CD4-positive, alpha-beta memory T cell (primary cell): ENCODE results near the gene TCF4. TPM values are rescaled to one million over a fixed set of nuclear protein-coding genes. Genes with fewer than 3 reads are reported as not detected.

ENCODE experiments used
- CTCF ChIA-PET: fragments of 350-600 bp; sonication (Branson Sonifier 250); formaldehyde crosslinking; loops from one replicate; lab custom pipeline; 2021; ENCODE audit warnings: inconsistent platforms; ENCODE audit not compliant: partially characterized antibody; lab: Charles Lee
- POLR2A ChIA-PET: fragments of 350-600 bp; sonication (Branson Sonifier 250); formaldehyde crosslinking; loops from one replicate; lab custom pipeline; 2021; ENCODE audit not compliant: partially characterized antibody; lab: Charles Lee
- DNase-seq, 5 donors: peaks; one replicate each; pipeline versions ENCODE4 v3.0.0 to v3.0.0-alpha.2; 2020 to 2022; ENCODE audit warnings: mixed read lengths in 1 of 5
- H3K27ac ChIP-seq: one replicate; pipeline ENCODE4 v1.7.0; 2013; ENCODE audit warnings: low read depth, low read length
- H3K27me3 ChIP-seq: 2 replicates; pipeline ENCODE4 v1.7.0; 2013; ENCODE audit warnings: mild to moderate bottlenecking, low read length, moderate library complexity; ENCODE audit not compliant: insufficient read depth
- H3K36me3 ChIP-seq: 2 replicates; pipeline ENCODE4 v1.7.0; 2013; ENCODE audit warnings: mild to moderate bottlenecking, low read length, moderate library complexity; ENCODE audit not compliant: insufficient read depth
- H3K4me1 ChIP-seq: 2 replicates; pipeline ENCODE4 v1.7.0; 2013; ENCODE audit warnings: mild to moderate bottlenecking, low read length, moderate library complexity; ENCODE audit not compliant: insufficient read depth
- H3K4me3 ChIP-seq, 2 donors: one replicate each; pipeline ENCODE4 v1.7.0; 2013; ENCODE audit warnings: low read length in 2 of 2, mild to moderate bottlenecking in 1 of 2
- H3K9me3 ChIP-seq, 2 donors: one replicate each; pipeline ENCODE4 v1.7.0; 2013; ENCODE audit warnings: low read length in 2 of 2, control low read depth in 1 of 2; ENCODE audit not compliant: control insufficient read depth in 1 of 2
- H3K27ac Mint-ChIP-seq, 7 donors: one replicate each; pipeline ENCODE4 v1.8.0; 2020 to 2021; ENCODE audit warnings: mixed read lengths in 7 of 7, mild to moderate bottlenecking in 6 of 7, inconsistent platforms in 3 of 7, moderate library complexity in 3 of 7
- H3K27me3 Mint-ChIP-seq, 2 donors: one replicate each; pipeline ENCODE4 v1.8.0; 2020 to 2021; ENCODE audit warnings: mixed read lengths in 2 of 2
- H3K36me3 Mint-ChIP-seq, 2 donors: one replicate each; pipeline ENCODE4 v1.8.0; 2020 to 2021; ENCODE audit warnings: mixed read lengths in 2 of 2, inconsistent platforms in 1 of 2, mild to moderate bottlenecking in 1 of 2
- H3K4me1 Mint-ChIP-seq, 4 donors: one replicate each; pipeline ENCODE4 v1.8.0; 2020 to 2021; ENCODE audit warnings: mixed read lengths in 4 of 4, mild to moderate bottlenecking in 1 of 4
- H3K4me3 Mint-ChIP-seq, 8 donors: one replicate each; pipeline ENCODE4 v1.8.0; 2020 to 2021; ENCODE audit warnings: mixed read lengths in 8 of 8, mild to moderate bottlenecking in 7 of 8, moderate library complexity in 6 of 8, inconsistent platforms in 3 of 8
- H3K9me3 Mint-ChIP-seq, 8 donors: one replicate each; pipeline ENCODE4 v1.8.0; 2020 to 2021; ENCODE audit warnings: mixed read lengths in 8 of 8, mild to moderate bottlenecking in 5 of 8, inconsistent platforms in 3 of 8, moderate library complexity in 1 of 8
- intact Hi-C: fragments of 100-400 bp; cut with micrococcal nuclease; formaldehyde crosslinking; loops from one replicate; pipeline ENCODE4 v1.15.1; 2023
- polyA plus RNA-seq, 2 donors: library from polyadenylated mRNA; unstranded; fragments of 300-500 nt; fragmentation: Illumina TruSeq; gene quantifications; one replicate each; pipeline ENCODE4 v1.2.3, GENCODE V29; 2021
- total RNA-seq, 2 experiments: library from RNA; stranded (reverse); gene quantifications; one replicate each; pipeline ENCODE4 v1.2.3, GENCODE V29; 2021

TCF4 gene
- total and polyA plus RNA-seq, 4 experiments from 2014 or later: 0.11 to 2.2 (median 0.76) TPM

DNA sequence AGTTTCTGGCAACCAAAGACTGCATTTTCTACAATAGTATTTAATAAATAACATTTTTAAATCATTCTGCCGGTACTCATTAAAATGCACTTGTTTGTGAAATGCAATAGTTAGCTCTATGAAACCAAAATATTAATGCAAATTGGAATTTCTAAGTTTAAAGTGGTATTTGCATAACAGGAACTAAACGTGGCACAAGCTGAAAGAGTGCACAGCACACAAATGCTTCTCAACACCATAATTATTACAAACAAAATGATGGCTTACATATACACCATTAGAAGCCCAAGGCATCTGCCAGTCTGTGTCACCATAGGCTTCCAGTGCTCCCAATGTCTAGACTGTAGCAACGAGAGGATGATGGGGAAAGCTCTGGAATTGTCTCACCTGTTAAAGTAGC is 280.5 kb downstream of the TCF4 start:
- Mint-ChIP-seq H3K27ac (no peak overlapping the region), H3K9me3 (peaks cover 0 to 2% (median 0%) of the 10 kb centered on the region in 8 donors)
- intact Hi-C loops: no loop called here

DNA sequence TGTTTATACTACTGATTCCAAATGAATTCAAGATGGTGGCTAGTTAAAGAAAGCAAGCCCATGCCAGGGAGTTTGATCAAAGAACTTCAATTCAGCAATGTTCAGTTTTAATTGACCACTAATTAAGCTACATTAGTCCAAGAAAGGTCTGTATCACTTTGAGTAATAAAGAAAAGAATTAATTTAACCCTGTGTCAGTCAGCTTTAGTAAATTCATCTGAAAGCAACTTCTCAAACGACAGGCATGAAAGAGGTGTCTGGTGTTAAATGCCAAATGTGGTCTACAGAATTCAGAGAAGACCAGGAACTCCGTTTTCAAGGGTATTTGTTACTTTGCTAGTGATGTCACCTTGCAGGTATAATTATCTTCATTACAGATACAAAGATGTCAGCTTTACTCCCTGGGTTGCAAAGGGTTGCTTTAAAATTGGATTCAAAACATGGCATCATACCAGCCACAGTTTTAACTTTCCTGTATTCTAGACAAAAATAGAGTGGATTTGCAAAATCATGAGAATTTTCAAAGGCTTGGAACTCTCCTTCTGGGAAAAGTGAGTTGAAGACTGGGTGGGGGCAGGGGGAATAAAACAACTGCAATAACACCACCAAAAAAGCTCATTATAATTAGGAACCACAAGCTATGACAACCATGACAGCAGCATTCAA is 281.5 kb downstream of the TCF4 start:
- H3K9me3 ChIP-seq: no peaks in the 10 kb centered on the region
- CTCF ChIA-PET: no interaction called here
- H3K36me3 ChIP-seq: no peaks in the 10 kb centered on the region
- H3K36me3 Mint-ChIP-seq: no peaks in the 10 kb centered on the region
- POLR2A ChIA-PET: no interaction called here
- DNase-seq: no peak
- H3K4me1 Mint-ChIP-seq: no peaks in the 10 kb centered on the region
- peaks cover 0 to 2% of the 10 kb centered on the region in 2 donors for H3K27me3 Mint-ChIP-seq
- H3K9me3 Mint-ChIP-seq: peaks cover 0 to 5% (median under 1%) of the 10 kb centered on the region in 8 donors
- no peaks in the 10 kb centered on the region for H3K27me3 ChIP-seq
- H3K27ac Mint-ChIP-seq: no peak overlapping the region
- no peak overlapping the region for H3K27ac ChIP-seq
- no peak overlapping the region for H3K4me3 Mint-ChIP-seq
- intact Hi-C loops: no loop called here
- H3K4me3 ChIP-seq: no peak overlapping the region
- no peaks in the 10 kb centered on the region for H3K4me1 ChIP-seq

More for the DNA sequence above, 280.5 kb downstream of the TCF4 start:
- H3K27me3 ChIP-seq: no peaks in the 10 kb centered on the region
- H3K27me3 Mint-ChIP-seq: no peaks in the 10 kb centered on the region
- no peak overlapping the region for H3K4me3 Mint-ChIP-seq
- H3K36me3 Mint-ChIP-seq: no peaks in the 10 kb centered on the region
- no peak overlapping the region for H3K27ac ChIP-seq
- H3K9me3 ChIP-seq: no peaks in the 10 kb centered on the region
- H3K4me1 ChIP-seq: no peaks in the 10 kb centered on the region
- no peak for DNase-seq
- H3K4me3 ChIP-seq: no peak overlapping the region
- H3K36me3 ChIP-seq: no peaks in the 10 kb centered on the region
- POLR2A ChIA-PET: no interaction called here
- no peaks in the 10 kb centered on the region for H3K4me1 Mint-ChIP-seq
- CTCF ChIA-PET: no interaction called here

DNA sequence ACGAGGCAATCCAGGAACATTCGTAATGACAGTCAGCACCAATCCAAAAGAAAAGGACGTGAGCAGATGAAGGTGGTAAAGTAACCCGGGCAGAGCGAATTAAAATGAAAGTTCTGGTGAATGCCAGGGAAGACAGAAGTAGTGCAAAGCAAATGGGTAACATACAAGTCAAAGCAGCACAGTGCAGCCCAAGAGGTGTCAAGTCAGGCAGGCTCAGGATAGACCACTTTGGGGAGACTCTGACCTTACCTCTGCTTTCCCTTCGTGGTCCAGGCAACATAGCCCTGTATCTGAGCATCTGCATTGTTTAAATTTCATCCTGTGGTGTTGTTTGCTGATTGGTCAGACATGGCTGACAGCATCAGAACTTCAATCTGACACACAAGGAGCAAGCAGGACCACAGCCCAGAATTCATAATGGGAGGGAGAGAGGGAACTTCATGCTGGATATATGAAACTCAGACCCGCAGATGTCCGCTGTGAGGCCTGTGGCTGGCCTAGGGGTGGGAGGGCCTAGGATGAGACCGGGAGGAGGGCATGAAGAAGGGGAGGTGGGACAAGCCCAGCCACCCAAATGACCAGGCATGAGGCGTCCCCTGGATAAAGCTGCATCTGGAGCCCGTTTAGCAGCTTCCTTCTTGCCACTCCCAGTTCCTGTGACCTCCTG is 285.7 kb downstream of the TCF4 start:
- Mint-ChIP-seq H3K27ac (peak overlapping the region in 1 of 7 donors; percentile 59), H3K27me3 (peaks cover 0 to 2% of the 10 kb centered on the region in 2 donors), H3K9me3 (peaks cover 0 to 14% (median 4%) of the 10 kb centered on the region in 8 donors), H3K36me3 (no peaks in the 10 kb centered on the region), H3K4me1 (no peaks in the 10 kb centered on the region), H3K4me3 (no peak overlapping the region)
- Histone ChIP-seq H3K4me1 (no peaks in the 10 kb centered on the region), H3K27me3 (no peaks in the 10 kb centered on the region), H3K9me3 (no peaks in the 10 kb centered on the region), H3K4me3 (no peak overlapping the region), H3K36me3 (no peaks in the 10 kb centered on the region), H3K27ac (no peak overlapping the region)
- intact Hi-C loops: no loop called here
- ChIA-PET POLR2A (no interaction called here), CTCF (no interaction called here)
- no peak for DNase-seq

DNA sequence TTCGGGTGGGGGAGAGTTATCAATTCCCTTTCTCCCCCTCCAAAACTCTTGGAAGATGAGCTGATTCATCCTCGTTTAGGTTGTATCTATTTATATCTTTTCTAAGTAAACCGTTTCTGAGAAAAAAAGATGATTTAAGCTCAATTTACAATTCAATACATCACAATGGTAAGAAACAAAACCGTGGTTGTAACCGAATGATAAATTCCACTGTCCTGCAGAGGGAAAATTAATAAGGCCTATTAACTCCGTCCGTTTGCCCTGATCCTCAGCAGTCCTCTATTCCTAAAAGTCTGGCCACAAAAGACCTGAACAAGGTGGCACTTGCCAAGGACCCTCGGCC is 286.2 kb downstream of the TCF4 start:
- H3K9me3 Mint-ChIP-seq: peaks cover 0 to 14% (median 4%) of the 10 kb centered on the region in 8 donors
- Histone ChIP-seq H3K27me3 (no peaks in the 10 kb centered on the region), H3K27ac (no peak overlapping the region), H3K4me3 (no peak overlapping the region), H3K9me3 (no peaks in the 10 kb centered on the region), H3K36me3 (no peaks in the 10 kb centered on the region), H3K4me1 (no peaks in the 10 kb centered on the region)
- no peak overlapping the region for H3K4me3 Mint-ChIP-seq
- CTCF ChIA-PET: no interaction called here
- intact Hi-C loops: no loop called here
- POLR2A ChIA-PET: no interaction called here
- H3K27me3 Mint-ChIP-seq: peaks cover 0 to 2% of the 10 kb centered on the region in 2 donors
- no peak for DNase-seq
- no peaks in the 10 kb centered on the region for H3K4me1 Mint-ChIP-seq
- peak overlapping the region in 1 of 7 donors; percentile 59 for H3K27ac Mint-ChIP-seq
- H3K36me3 Mint-ChIP-seq: no peaks in the 10 kb centered on the region

DNA sequence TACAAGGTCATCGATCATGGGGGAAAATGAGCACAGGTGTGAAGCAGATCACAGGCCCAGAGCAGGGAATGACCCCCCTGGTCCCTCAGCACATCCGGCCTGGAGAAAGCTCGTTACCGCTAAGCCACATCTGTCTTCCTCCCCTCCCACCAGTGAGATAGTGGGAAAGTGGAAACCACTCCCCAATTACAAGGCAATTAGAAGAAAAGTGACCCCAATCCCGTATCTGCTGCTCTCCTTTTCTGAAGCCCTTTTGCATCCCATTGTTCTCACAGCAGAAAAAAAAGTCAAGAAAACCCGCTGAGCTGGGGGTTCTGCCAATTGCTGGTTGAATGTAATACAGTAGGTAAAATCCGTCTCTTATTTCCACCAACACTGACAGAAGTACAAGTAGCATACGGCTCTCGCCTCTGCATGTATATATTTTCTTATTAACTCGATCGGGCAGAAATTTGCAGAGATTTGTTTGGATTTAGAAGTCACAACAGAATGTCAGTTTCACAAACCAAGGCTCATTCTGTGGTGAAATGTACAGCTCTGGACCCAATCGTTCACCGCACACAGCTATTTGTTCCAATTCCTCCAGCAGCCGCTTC is 287.0 kb downstream of the TCF4 start:
- Mint-ChIP-seq H3K27ac (no peak overlapping the region), H3K4me1 (no peaks in the 10 kb centered on the region), H3K4me3 (no peak overlapping the region), H3K27me3 (peaks cover 0 to 2% of the 10 kb centered on the region in 2 donors), H3K9me3 (peaks cover 0 to 14% (median 4%) of the 10 kb centered on the region in 8 donors), H3K36me3 (no peaks in the 10 kb centered on the region)
- Histone ChIP-seq H3K4me1 (no peaks in the 10 kb centered on the region), H3K27ac (no peak overlapping the region), H3K27me3 (no peaks in the 10 kb centered on the region), H3K9me3 (no peaks in the 10 kb centered on the region), H3K36me3 (no peaks in the 10 kb centered on the region), H3K4me3 (no peak overlapping the region)
- DNase-seq: no peak
- ChIA-PET POLR2A (no interaction called here), CTCF (no interaction called here)
- intact Hi-C loops: no loop called here

GRCh38 chr18:55300421-55300935 is 287.5 kb downstream of the TCF4 start:
- no peak overlapping the region for H3K4me3 Mint-ChIP-seq
- DNase-seq: no peak
- no peaks in the 10 kb centered on the region for H3K36me3 ChIP-seq
- no peaks in the 10 kb centered on the region for H3K9me3 ChIP-seq
- H3K27me3 ChIP-seq: no peaks in the 10 kb centered on the region
- no peak overlapping the region for H3K4me3 ChIP-seq
- peak overlapping the region in 1 of 7 donors; percentile 51 for H3K27ac Mint-ChIP-seq
- CTCF ChIA-PET: no interaction called here
- peaks cover 0 to 14% (median 4%) of the 10 kb centered on the region in 8 donors for H3K9me3 Mint-ChIP-seq
- POLR2A ChIA-PET: no interaction called here
- intact Hi-C loops: no loop called here
- no peaks in the 10 kb centered on the region for H3K4me1 Mint-ChIP-seq
- no peaks in the 10 kb centered on the region for H3K36me3 Mint-ChIP-seq
- H3K27ac ChIP-seq: no peak overlapping the region
- no peaks in the 10 kb centered on the region for H3K4me1 ChIP-seq
- H3K27me3 Mint-ChIP-seq: peaks cover 0 to 2% of the 10 kb centered on the region in 2 donors

DNA sequence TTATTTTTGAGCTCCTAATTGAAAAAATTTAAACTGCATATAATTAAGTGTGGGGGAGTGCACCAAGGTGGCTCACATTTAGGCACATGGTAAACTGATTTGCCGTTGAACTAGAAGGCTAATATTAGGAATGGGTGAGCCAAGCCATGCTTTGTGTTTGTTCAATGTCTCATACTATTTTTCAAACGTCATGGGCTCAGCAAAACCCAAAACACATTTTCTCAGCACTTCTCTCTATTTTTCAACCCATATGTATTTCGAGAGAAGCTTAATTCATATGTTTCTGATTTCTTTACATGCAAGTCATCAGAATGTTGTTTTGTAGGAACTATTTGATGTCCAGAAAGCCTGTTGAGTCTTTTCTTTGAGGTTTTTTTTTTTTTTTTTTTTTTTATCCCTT is 291.2 kb downstream of the TCF4 start:
- intact Hi-C loops: no loop called here
- Mint-ChIP-seq H3K27me3 (no peaks in the 10 kb centered on the region), H3K9me3 (peaks cover 0 to 10% (median 4%) of the 10 kb centered on the region in 8 donors), H3K27ac (no peak overlapping the region), H3K4me1 (no peaks in the 10 kb centered on the region), H3K4me3 (no peak overlapping the region), H3K36me3 (no peaks in the 10 kb centered on the region)
- H3K27me3 ChIP-seq: no peaks in the 10 kb centered on the region
- no peaks in the 10 kb centered on the region for H3K9me3 ChIP-seq
- H3K36me3 ChIP-seq: no peaks in the 10 kb centered on the region
- ChIA-PET CTCF (no interaction called here), POLR2A (no interaction called here)
- H3K4me3 ChIP-seq: no peak overlapping the region
- no peak overlapping the region for H3K27ac ChIP-seq
- no peaks in the 10 kb centered on the region for H3K4me1 ChIP-seq
- no peak for DNase-seq
